K562 (cell line): ENCODE measurements around the gene SLC35B4. TPM values are rescaled to one million over a fixed set of nuclear protein-coding genes. Genes with fewer than 3 reads are reported as not detected.

Experiments
- ATAC-seq: fragments of 200-7000 bp; cut with Tn5 transposase; 3 replicates; pipeline ENCODE4 v1.9.1; 2020; ENCODE audit warnings: moderate library complexity
- BruUV-seq: library from RNA; stranded (reverse); fragments of 400-500 nt; replicated peaks from 2 replicates; lab custom pipeline; 2021; lab: Mats Ljungman, UMichigan
- CTCF ChIA-PET: fragments of 300-600 bp; formaldehyde crosslinking; extraction: SDS; loops from one replicate; lab custom pipeline; 2021; ENCODE audit warnings: low intra/inter-chr PET ratio; lab: Yijun Ruan, JAX
- POLR2A ChIA-PET: fragments of 300-600, 350-650 bp; sonication (Branson Sonifier 250); formaldehyde crosslinking; extraction: SDS; loops from one replicate; lab custom pipeline; 2021; ENCODE audit warnings: antibody characterized with exemption, inconsistent platforms; lab: Yijun Ruan, JAX
- DNase-seq, 4 experiments: peaks; one replicate each; pipeline versions ENCODE4 v3.0.0 to v3.0.0-alpha.2; 2011 to 2018; ENCODE audit warnings: low spot score in 3 of 4, mixed read lengths in 3 of 4; ENCODE audit errors: extremely low read depth in 1 of 4
- FAIRE-seq: peaks from 2 replicates; lab custom pipeline; 2011; peaks lifted over from hg19 to GRCh38; lab: Jason Lieb, UNC
- H2AFZ ChIP-seq: 2 replicates; pipeline ENCODE4 v1.6.0; 2011; ENCODE audit warnings: low read depth, low read length, control low read depth, inconsistent platforms
- H3K27ac ChIP-seq: fragments of 200-600 bp; 3 replicates; pipeline ENCODE4 v1.8.0; 2011; ENCODE audit warnings: low read depth, mild to moderate bottlenecking, control low read depth, inconsistent platforms, low read length, moderate library complexity, mixed read lengths; ENCODE audit errors: extremely low read depth
- H3K27me3 ChIP-seq, 2 experiments: fragments of 300-600 bp in 1 of 2; 2 replicates in 1 of 2; 3 replicates in 1 of 2; pipeline versions ENCODE4 v1.6.0 to v1.8.0; 2011; ENCODE audit warnings: inconsistent platforms in 2 of 2, low read length in 2 of 2, mild to moderate bottlenecking in 1 of 2, mixed read lengths in 1 of 2, moderate library complexity in 1 of 2; ENCODE audit not compliant: control insufficient read depth in 2 of 2, insufficient read depth in 2 of 2
- H3K36me3 ChIP-seq: fragments of 300-600 bp; 3 replicates; pipeline ENCODE4 v1.8.0; 2011; ENCODE audit warnings: mild to moderate bottlenecking, low read length, inconsistent platforms; ENCODE audit not compliant: control insufficient read depth, insufficient read depth
- H3K4me1 ChIP-seq, 2 experiments: fragments of 200-600 bp in 1 of 2; replicated peaks in 1 of 2; 2 replicates in 1 of 2; 3 replicates in 1 of 2; pipeline versions ENCODE4 v1.5.1 to v1.8.0; 2011; ENCODE audit warnings: inconsistent platforms in 2 of 2, low read length in 2 of 2, mild to moderate bottlenecking in 1 of 2, mixed read lengths in 1 of 2, moderate library complexity in 1 of 2; ENCODE audit not compliant: control insufficient read depth in 2 of 2, insufficient read depth in 2 of 2
- H3K4me2 ChIP-seq: 2 replicates; pipeline ENCODE4 v1.6.1; 2011; ENCODE audit warnings: low read length, control low read depth, inconsistent platforms, mixed read lengths; ENCODE audit not compliant: insufficient read depth
- H3K4me3 ChIP-seq: fragments of 200-600 bp; sonication (generic), shearing (Covaris generic); 2 replicates; pipeline ENCODE4 v1.5.1; 2016; ENCODE audit warnings: control low read depth, inconsistent platforms
- H3K79me2 ChIP-seq: fragments of 200-600 bp; 3 replicates; pipeline ENCODE4 v1.8.0; 2011; ENCODE audit warnings: low read length, inconsistent platforms; ENCODE audit not compliant: control insufficient read depth, insufficient read depth
- H3K9ac ChIP-seq, 2 experiments: 2 replicates each; pipeline versions ENCODE4 v1.6.0 to v1.6.1; 2011; ENCODE audit warnings: low read depth in 2 of 2, low read length in 2 of 2, control low read depth in 1 of 2, inconsistent platforms in 1 of 2, mild to moderate bottlenecking in 1 of 2, mixed read lengths in 1 of 2; ENCODE audit not compliant: insufficient read depth in 1 of 2
- H3K9me1 ChIP-seq: one replicate; pipeline ENCODE4 v1.6.0; 2011; ENCODE audit warnings: inconsistent platforms, mild to moderate bottlenecking, low read length, moderate library complexity; ENCODE audit not compliant: control insufficient read depth, insufficient read depth
- H3K9me3 ChIP-seq: replicated peaks from 2 replicates; pipeline ENCODE4 v1.5.1; 2011; ENCODE audit warnings: low read depth, low read length, inconsistent platforms; ENCODE audit not compliant: control insufficient read depth, insufficient read depth
- H4K20me1 ChIP-seq: replicated peaks from 2 replicates; pipeline ENCODE4 v1.6.1; 2011; ENCODE audit warnings: low read length, inconsistent platforms, mixed read lengths; ENCODE audit not compliant: control insufficient read depth, insufficient read depth
- BHLHE40 ChIP-seq: IDR thresholded peaks from 2 replicates; pipeline ENCODE4 v1.6.1; 2011; ENCODE audit warnings: low read length, improper control_type of control experiment
- E2F5 ChIP-seq: sonication (generic); formaldehyde crosslinking; IDR thresholded peaks from 2 replicates; pipeline ENCODE4 v1.8.0; 2022; ENCODE audit warnings: mild to moderate bottlenecking, missing genetic modification reagents
- HDGF ChIP-seq: fragments of 450-650 bp; IDR thresholded peaks from 2 replicates; pipeline ENCODE4 v1.6.1; 2016
- HNRNPLL ChIP-seq: fragments of 200-400 bp; formaldehyde crosslinking; IDR thresholded peaks from 2 replicates; pipeline ENCODE4 v1.6.1; 2017; ENCODE audit warnings: low read length, low read depth, mild to moderate bottlenecking; ENCODE audit not compliant: poor library complexity, severe bottlenecking
- IRF2 ChIP-seq: sonication (generic); formaldehyde crosslinking; IDR thresholded peaks from 2 replicates; pipeline ENCODE4 v1.8.1; 2022; ENCODE audit warnings: mild to moderate bottlenecking, missing genetic modification reagents
- NFE2L1 ChIP-seq: fragments of 450-650 bp; IDR thresholded peaks from 2 replicates; pipeline ENCODE4 v1.6.1; 2016; ENCODE audit warnings: missing genetic modification characterization, low read depth, mild to moderate bottlenecking, missing compliant biosample characterization, moderate library complexity, borderline replicate concordance
- RBM15 ChIP-seq: fragments of 200-400 bp; formaldehyde crosslinking; IDR thresholded peaks from 2 replicates; pipeline ENCODE4 v1.6.1; 2018; ENCODE audit warnings: mild to moderate bottlenecking, low read length, moderate library complexity; ENCODE audit not compliant: insufficient read depth
- TARDBP ChIP-seq: fragments of 450-650 bp; IDR thresholded peaks from 2 replicates; pipeline ENCODE4 v1.6.1; 2016
- ZNF146 ChIP-seq: IDR thresholded peaks from one replicate; pipeline ENCODE4 v1.6.1; 2018; ENCODE audit warnings: missing compliant biosample characterization; ENCODE audit not compliant: unreplicated experiment
- ZNF395 ChIP-seq: fragments of 200-800 bp; sonication (Bioruptor generic); IDR thresholded peaks from 2 replicates; pipeline ENCODE4 v1.6.1; 2017; ENCODE audit warnings: missing genetic modification characterization, missing compliant biosample characterization
- WGBS: fragments of 100-300 bp; shearing (Covaris generic); methylation state at CpG from one replicate; pipeline ENCODE4 v1.1.6; 2016; ENCODE audit warnings: low coverage, mixed read lengths; ENCODE audit not compliant: insufficient coverage; ENCODE audit errors: missing lambda C conversion rate; 5-methylcytosine and 5-hydroxymethylcytosine counted together
- in situ Hi-C: fragments of 300-500 bp; cut with MboI; formaldehyde crosslinking; loops from 4 replicates; pipeline ENCODE4 v1.15.0; 2018; ENCODE audit warnings: inconsistent platforms, mixed read lengths
- intact Hi-C: fragments of 100-400 bp; cut with micrococcal nuclease; formaldehyde crosslinking; loops from 2 replicates; pipeline ENCODE4 v1.14.2; 2022
- polyA plus RNA-seq, 8 experiments: library from polyadenylated mRNA; depleted of rRNA in 4 of 8; stranded (reverse) in 5 of 8; unstranded in 3 of 8; fragments of >200 nt; fragmentation: Nextera tagmentation in 2 of 8; fragmentation: Illumina TruSeq in 1 of 8; extraction: Ambion mirVana in 2 of 8; extraction: Trizol in 1 of 8; gene quantifications; 2 replicates each; pipeline versions ENCODE4 v1.2.1 to v1.2.3, GENCODE V29; 2011 to 2014; ENCODE audit warnings: inconsistent platforms in 1 of 8, missing spikeins in 1 of 8
- total RNA-seq, 7 experiments: library from RNA; depleted of rRNA in 6 of 7; stranded (reverse); fragments of >200 nt in 6 of 7; fragmentation: Illumina TruSeq in 2 of 7; extraction: Trizol in 2 of 7; gene quantifications; 2 replicates each; pipeline versions ENCODE4 v1.2.1 to v1.2.3, GENCODE V29; 2011 to 2021; ENCODE audit warnings: low replicate concordance in 1 of 7

Gene SLC35B4
- total and polyA plus RNA-seq, 9 of the 15 experiments (the other 6 are each of a cell fraction or from before 2014, with no cell fraction given): 6.1 to 34.9 (median 17.6) TPM

GRCh38 chr7:134324107-134324506 is 7.4 kb upstream of the SLC35B4 start:
- in situ Hi-C loops: no loop called here
- no peak for ATAC-seq
- 2% methylated on average over 2 of the region's 2 CpGs for WGBS
- FAIRE-seq: no peak
- H3K9me1 ChIP-seq: no peaks in the 10 kb centered on the region
- H4K20me1 ChIP-seq: no peaks in the 10 kb centered on the region
- no peak overlapping the region for H3K27ac ChIP-seq
- BruUV-seq: no TSS peak
- H3K27me3 ChIP-seq: peaks cover 4 to 6% of the 10 kb centered on the region in 2 experiments
- intact Hi-C loops: loop anchor here (10.0 kb wide), 2 partner anchors 309 to 469 kb away; no protein-coding TSS in a partner anchor
- H2AFZ ChIP-seq: no peak overlapping the region
- H3K36me3 ChIP-seq: no peaks in the 10 kb centered on the region
- H3K4me1 ChIP-seq: no peaks in the 10 kb centered on the region
- H3K4me3 ChIP-seq: no peak overlapping the region
- H3K9me3 ChIP-seq: no peaks in the 10 kb centered on the region
- no peak overlapping the region for H3K4me2 ChIP-seq
- H3K79me2 ChIP-seq: no peaks in the 10 kb centered on the region
- H3K9ac ChIP-seq: no peak overlapping the region
- no peak for DNase-seq
- POLR2A ChIA-PET: no interaction called here
- CTCF ChIA-PET: no interaction called here
- TF ChIP-seq BHLHE40 (no peak), TARDBP (no peak), ZNF146 (CRISPR knock-in tag) (peak; percentile 84), ZNF395 (CRISPR knock-in tag) (no peak)
- TF ChIP-seq, all 486 proteins: peak for 1

GRCh38 chr7:134320201-134320600 is 3.5 kb upstream of the SLC35B4 start:
- no peak for FAIRE-seq
- in situ Hi-C loops: no loop called here

More at GRCh38 chr7:134320201-134320600, 3.5 kb upstream of the SLC35B4 start:
- H3K36me3 ChIP-seq: no peaks in the 10 kb centered on the region
- CTCF ChIA-PET: no interaction called here
- no peaks in the 10 kb centered on the region for H3K9me1 ChIP-seq
- H3K9me3 ChIP-seq: no peaks in the 10 kb centered on the region
- peaks cover 13% of the 10 kb centered on the region; the same call in 2 of the 3 replicates for H3K79me2 ChIP-seq
- TF ChIP-seq IRF2 (CRISPR knock-in tag) (no peak), NFE2L1 (tag) (no peak), RBM15 (no peak), HDGF (no peak), HNRNPLL (no peak), E2F5 (CRISPR knock-in tag) (no peak)
- H4K20me1 ChIP-seq: no peaks in the 10 kb centered on the region
- no peak overlapping the region for H3K4me3 ChIP-seq
- POLR2A ChIA-PET: no interaction called here
- H2AFZ ChIP-seq: peak overlapping the region; percentile 44
- H3K4me2 ChIP-seq: no peak overlapping the region
- H3K9ac ChIP-seq: no peak overlapping the region
- no TSS peak for BruUV-seq
- intact Hi-C loops: loop anchor here (10.0 kb wide), 2 partner anchors 305 to 465 kb away; no protein-coding TSS in a partner anchor
- H3K27me3 ChIP-seq: peaks cover 4 to 6% of the 10 kb centered on the region in 2 experiments
- ATAC-seq: no peak
- no peak overlapping the region for H3K27ac ChIP-seq
- H3K4me1 ChIP-seq: peaks cover 3 to 6% of the 10 kb centered on the region in 2 experiments; a peak in 2 of 5 replicates
- no peak for DNase-seq
- 28% methylated on average over 5 of the region's 5 CpGs for WGBS
